Smooth muscle cell (in vitro differentiated cells): ENCODE results near the gene CD300LD. TPM values are rescaled to one million over a fixed set of nuclear protein-coding genes. Genes with fewer than 3 reads are reported as not detected.

Experiments used
- DNase-seq: peaks from one replicate; lab custom pipeline; 2025; ENCODE audit not compliant: unreplicated experiment; lab: John Stamatoyannopoulos, UW
- H2AFZ ChIP-seq: fragments of 200-600 bp; sonication (generic); 2 replicates; pipeline ENCODE4 v1.6.0; 2016; ENCODE audit warnings: antibody characterized with exemption, low read depth, mild to moderate bottlenecking
- H3F3A ChIP-seq: fragments of 200-600 bp; sonication (generic); 2 replicates; pipeline ENCODE4 v1.6.0; 2017; ENCODE audit warnings: antibody characterized with exemption, low read depth
- H3K27ac ChIP-seq: fragments of 200-600 bp; sonication (generic); 2 replicates; pipeline ENCODE4 v1.5.1; 2016; ENCODE audit warnings: low read depth, mild to moderate bottlenecking
- H3K27me3 ChIP-seq: fragments of 200-600 bp; sonication (generic); 2 replicates; pipeline ENCODE4 v1.6.1; 2016; ENCODE audit warnings: low read depth, mild to moderate bottlenecking
- H3K36me3 ChIP-seq: fragments of 200-600 bp; sonication (generic); 2 replicates; pipeline ENCODE4 v1.5.1; 2016; ENCODE audit warnings: low read depth
- H3K4me1 ChIP-seq: fragments of 200-600 bp; sonication (generic); 2 replicates; pipeline ENCODE4 v1.5.1; 2016; ENCODE audit warnings: low read depth
- H3K4me2 ChIP-seq: fragments of 200-600 bp; sonication (generic); 2 replicates; pipeline ENCODE4 v1.6.0; 2016; ENCODE audit warnings: mild to moderate bottlenecking
- H3K4me3 ChIP-seq: fragments of 200-600 bp; sonication (generic); 2 replicates; pipeline ENCODE4 v1.5.1; 2016; ENCODE audit warnings: mild to moderate bottlenecking
- H3K79me2 ChIP-seq: fragments of 200-600 bp; sonication (generic); 2 replicates; pipeline ENCODE4 v1.6.0; 2016; ENCODE audit warnings: low read depth, mild to moderate bottlenecking
- H3K9ac ChIP-seq: fragments of 200-600 bp; sonication (generic); 2 replicates; pipeline ENCODE4 v1.6.0; 2016; ENCODE audit warnings: low read depth
- H3K9me3 ChIP-seq: fragments of 200-600 bp; sonication (generic); replicated peaks from 2 replicates; pipeline ENCODE4 v1.5.1; 2016; ENCODE audit warnings: low read depth
- H4K20me1 ChIP-seq: fragments of 200-600 bp; sonication (generic); 2 replicates; pipeline ENCODE4 v1.6.0; 2016; ENCODE audit warnings: low read depth
- CTCF ChIP-seq: fragments of 200-600 bp; sonication (generic); IDR thresholded peaks from 2 replicates; pipeline ENCODE4 v1.5.1; 2017; ENCODE audit warnings: borderline replicate concordance, mild to moderate bottlenecking, antibody characterized with exemption; ENCODE audit not compliant: insufficient read depth, poor library complexity, severe bottlenecking
- WGBS: methylation state at CpG from one replicate; pipeline ENCODE4 v1.1.7; 2016; ENCODE audit warnings: low lambda C conversion rate; 5-methylcytosine and 5-hydroxymethylcytosine counted together
- polyA plus RNA-seq: library from polyadenylated mRNA; unstranded; fragments of >200 nt; fragmentation: Nextera tagmentation; extraction: Ambion mirVana; gene quantifications from 2 replicates; pipeline ENCODE4 v1.2.1, GENCODE V29; 2016
- total RNA-seq: library from RNA; depleted of rRNA; stranded (reverse); fragments of >200 nt; gene quantifications from 2 replicates; pipeline ENCODE4 v1.2.3, GENCODE V29; 2014

CD300LD gene
- total and polyA plus RNA-seq, 2 experiments from 2014 or later = not detected

GRCh38 chr17:74545843-74546230 lies 46.2 kb downstream of the CD300LD start, which contains the start of gene CD300C:
TSS of gene CD300C (minus strand) at chr17:74546115. CDS start at chr17:74545782, 333 bp downstream.
- 81% methylated on average over 5 of the region's 5 CpGs for WGBS
- H3K9me3 ChIP-seq = no peaks in the 10 kb centered on the region
- no peak within 1 kb of the TSS for H3K9ac ChIP-seq
- H3K27me3 ChIP-seq = peaks cover under 1% of the 10 kb centered on the region
- H2AFZ ChIP-seq = no peak within 1 kb of the TSS
- no peak within 1 kb of the TSS for H3K27ac ChIP-seq
- no peaks in the 10 kb centered on the region for H3K36me3 ChIP-seq
- H3K79me2 ChIP-seq = no peaks in the 10 kb centered on the region
- no peaks in the 10 kb centered on the region for H3F3A ChIP-seq
- TF ChIP-seq CTCF = no peak
- H3K4me2 ChIP-seq = no peak within 1 kb of the TSS
- H3K4me1 ChIP-seq = no peaks in the 10 kb centered on the region
- DNase-seq = no peak
- H3K4me3 ChIP-seq = no peak within 1 kb of the TSS
- no peaks in the 10 kb centered on the region for H4K20me1 ChIP-seq

- Histone ChIP-seq H3K4me3 (no peak overlapping the region), H3F3A (no peaks in the 10 kb centered on the region), H4K20me1 (no peaks in the 10 kb centered on the region), H2AFZ (no peak overlapping the region), H3K4me1 (no peaks in the 10 kb centered on the region), H3K27me3 (peaks cover 6% of the 10 kb centered on the region), H3K36me3 (no peaks in the 10 kb centered on the region), H3K27ac (no peak overlapping the region), H3K9me3 (no peaks in the 10 kb centered on the region), H3K4me2 (no peak overlapping the region), H3K9ac (no peak overlapping the region), H3K79me2 (no peaks in the 10 kb centered on the region)
- no peak for TF ChIP-seq CTCF
- WGBS = 89% methylated on average over 9 of the region's 16 CpGs
- DNase-seq = no peak
Measured at GRCh38 chr17:74544991-74545842, 46.9 kb downstream of the CD300LD start.

- Histone ChIP-seq H3K79me2 (no peaks in the 10 kb centered on the region), H2AFZ (no peak overlapping the region), H3K27me3 (peaks cover 10% of the 10 kb centered on the region), H3K9me3 (no peaks in the 10 kb centered on the region), H3K36me3 (no peaks in the 10 kb centered on the region), H4K20me1 (no peaks in the 10 kb centered on the region), H3K4me2 (no peak overlapping the region), H3K4me1 (no peaks in the 10 kb centered on the region), H3F3A (no peaks in the 10 kb centered on the region), H3K4me3 (no peak overlapping the region), H3K27ac (no peak overlapping the region), H3K9ac (no peak overlapping the region)
- no peak for DNase-seq
- 87% methylated on average over 15 of the region's 18 CpGs for WGBS
- TF ChIP-seq CTCF = no peak
Measured at GRCh38 chr17:74543891-74544760, 48.0 kb downstream of the CD300LD start.
